Cortex of kidney (tissue), 1 donor: Measurements from ENCODE around the gene AJM1.
"Not testable (repeated sequence)": the region's sequence is repeated elsewhere in the genome, so short reads cannot be mapped to it uniquely, and the experiment has no call there.

ENCODE experiments used
- DNase-seq: peaks from one replicate; lab custom pipeline; 2025; lab: John Stamatoyannopoulos, UW

Gene AJM1

DNA sequence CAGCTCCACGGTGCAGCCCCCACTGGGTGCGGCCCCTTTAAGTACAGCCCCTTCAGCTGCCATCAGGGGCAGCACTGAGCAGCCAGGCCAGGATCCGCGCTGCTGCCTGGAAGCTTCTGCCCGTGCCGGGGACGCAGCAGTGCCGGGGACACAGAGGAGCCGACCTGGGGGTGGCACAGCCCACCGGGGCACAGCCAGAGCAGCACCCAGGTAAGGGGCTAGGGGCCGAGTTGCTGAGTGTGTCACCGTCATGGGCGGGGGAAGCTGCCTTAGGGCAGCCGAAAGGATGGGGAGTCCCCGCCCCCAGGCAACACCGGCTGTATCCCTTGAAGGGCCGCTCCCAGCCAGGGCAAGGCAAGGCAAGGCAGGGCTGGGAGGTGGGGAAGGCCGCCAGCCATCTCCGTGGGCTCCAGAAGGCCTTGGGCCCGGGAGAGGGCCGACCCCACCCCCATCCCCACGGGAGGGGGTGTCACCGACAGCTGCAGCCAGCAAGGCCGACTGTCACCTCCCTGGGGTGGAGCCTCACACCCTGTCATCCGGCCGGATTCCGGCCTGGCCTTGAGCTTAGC, at the start of gene AJM1:
Gene AJM1, plus strand, starts transcription at position 99 of the 569 bp plus-strand sequence. CDS start 1,937 bp downstream, outside the sequence.
- not testable (repeated sequence) for DNase-seq

DNA sequence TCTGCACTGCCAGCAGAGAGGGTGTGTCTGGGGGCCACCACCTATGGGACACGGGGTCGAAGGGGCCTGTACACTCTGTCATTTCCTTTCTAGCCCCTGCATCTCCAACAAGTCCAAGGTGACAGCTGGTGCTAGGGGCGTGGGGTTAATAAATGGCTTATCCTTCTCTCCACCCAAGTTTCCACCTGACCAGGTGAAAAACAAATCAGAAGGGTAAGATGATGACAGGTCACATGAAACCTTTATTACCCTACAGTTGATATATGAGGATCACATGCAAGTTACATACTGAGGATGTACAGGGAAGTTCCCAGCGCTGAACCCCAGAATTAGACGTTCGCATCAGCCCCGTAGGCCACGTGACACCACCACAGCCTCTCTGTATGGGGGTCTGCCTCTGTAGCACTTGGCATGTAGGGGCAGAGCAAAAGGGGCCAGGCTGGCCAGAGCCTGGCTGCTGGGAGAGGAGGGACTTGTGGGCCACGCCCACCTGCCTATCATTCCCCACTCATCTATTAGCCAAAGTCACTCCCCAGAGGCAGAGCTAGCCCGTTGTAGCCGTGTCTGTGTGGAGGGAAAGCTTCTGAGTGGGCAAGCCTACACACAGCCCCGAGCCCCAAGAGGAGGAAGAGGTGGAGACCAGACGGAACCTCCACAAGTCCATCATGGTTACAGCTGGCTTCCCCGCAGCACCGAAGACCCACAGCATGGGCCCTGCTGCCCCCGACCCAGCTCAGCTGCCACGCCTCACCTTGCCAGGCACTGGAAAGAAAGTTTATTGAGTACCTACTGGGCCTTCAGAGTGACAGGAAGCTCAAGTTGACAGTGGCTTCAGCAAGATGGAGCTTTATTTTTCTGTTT, 49.0 kb upstream of the AJM1 start:
- DNase-seq: no peak

DNA sequence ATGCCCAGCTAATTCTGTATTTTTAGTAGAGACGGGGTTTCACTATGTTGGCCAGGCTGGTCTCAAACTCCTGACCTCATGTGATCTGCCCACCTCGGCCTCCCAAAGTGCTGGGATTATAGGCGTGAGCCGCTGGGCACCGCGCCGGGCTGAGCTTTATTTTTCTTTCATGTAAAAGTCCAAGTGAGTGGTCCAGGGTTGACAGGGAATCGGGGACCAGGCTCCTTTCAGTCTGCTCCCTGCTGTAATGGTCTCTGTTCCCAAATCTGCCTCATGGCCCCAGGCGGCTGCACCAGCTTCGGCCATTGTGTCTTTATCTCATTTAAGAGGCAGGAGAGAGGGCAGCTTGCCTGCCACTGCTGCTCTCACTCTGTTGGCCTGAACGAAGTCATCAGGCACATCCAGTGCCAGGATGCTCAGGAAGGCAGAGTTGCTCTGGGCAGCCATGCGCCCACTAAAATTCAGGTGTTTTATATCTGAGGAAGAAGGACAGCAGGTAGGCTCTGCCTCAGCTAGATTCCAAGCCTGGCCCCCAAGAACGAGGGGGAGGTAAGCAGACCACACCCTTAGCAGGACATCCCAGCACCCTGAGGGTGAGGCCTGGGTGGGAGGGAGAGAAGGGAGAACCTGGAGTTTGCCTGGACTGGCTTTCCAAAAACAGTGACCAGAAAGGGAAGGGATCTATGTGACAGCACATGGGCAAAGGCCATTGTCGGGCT, 47.8 kb upstream of the AJM1 start:
- DNase-seq: no peak

DNA sequence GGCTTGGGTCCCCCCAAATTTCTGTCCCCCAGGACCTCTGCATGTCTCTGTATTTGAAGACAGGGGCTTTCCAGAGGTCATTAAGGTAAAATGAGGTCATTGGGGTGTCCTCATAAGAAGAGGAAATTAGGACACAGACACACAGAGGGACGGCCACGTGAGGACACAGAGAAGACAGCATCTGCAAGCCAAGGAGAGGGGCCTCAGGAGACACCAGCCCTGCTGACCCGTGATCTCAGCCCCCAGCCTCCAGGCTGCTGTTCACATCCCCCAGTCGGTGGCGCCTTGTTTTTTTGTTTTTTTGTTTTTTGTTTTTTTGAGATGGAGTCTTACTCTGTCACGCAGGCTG, 47.3 kb upstream of the AJM1 start:
- DNase-seq: no peak

DNA sequence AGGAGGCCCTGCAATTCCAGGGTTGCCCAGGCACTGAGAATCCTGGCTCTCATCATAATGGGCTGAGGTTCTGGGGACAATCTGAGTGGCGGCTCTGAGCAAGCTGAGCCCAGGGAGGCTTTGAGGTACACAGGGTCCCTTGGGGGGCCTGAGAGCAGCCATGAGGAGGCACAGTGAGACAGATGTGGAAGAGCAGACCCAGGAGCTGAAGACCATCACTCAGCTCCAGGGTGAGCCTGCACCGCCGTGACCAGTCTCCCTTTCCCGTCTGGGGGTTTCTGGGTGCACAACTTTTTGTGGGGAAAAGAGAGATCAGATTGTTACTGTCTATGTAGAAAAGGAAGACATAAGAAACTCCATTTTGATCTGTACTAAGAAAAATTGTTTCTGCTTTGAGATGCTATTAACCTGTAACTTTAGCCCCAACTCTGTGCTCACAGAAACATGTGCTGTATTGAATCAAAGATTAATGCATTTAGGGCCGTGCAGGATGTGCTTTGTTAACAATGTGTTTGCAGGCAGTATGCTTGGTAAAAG, 46.0 kb upstream of the AJM1 start, which contains the start of gene CCDC183:
Gene CCDC183, plus strand, starts transcription at position 101 of the 537 bp plus-strand sequence. Its CDS starts 60 bp downstream, at position 161.
- no peak for DNase-seq

DNA sequence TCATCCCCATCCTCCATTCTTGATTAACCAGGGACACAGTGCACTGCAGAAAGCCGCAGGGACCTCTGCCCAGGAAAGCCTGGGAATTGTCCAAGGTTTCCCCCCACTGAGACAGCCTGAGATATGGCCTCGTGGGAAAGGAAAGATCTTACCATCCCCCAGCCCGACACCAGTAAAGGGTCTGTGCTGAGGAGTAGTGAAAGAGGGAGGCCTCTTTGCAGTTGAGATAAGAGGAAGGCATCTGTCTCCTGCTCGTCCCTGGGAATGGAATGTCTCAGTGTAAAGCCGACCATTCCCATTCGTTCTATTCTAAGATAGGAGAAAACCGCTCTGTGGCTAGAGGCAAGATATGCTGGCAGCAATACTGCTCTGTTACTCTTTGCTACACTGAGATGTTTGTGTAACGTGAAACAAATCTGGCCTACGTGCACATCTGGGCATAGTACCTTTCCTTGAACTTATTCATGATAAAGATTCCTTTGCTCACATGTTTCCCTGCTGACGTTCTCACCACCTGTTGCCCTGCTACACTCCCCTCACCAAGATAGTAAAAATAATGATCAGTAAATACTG, 45.4 kb upstream of the AJM1 start:
- DNase-seq: not testable (repeated sequence)

DNA sequence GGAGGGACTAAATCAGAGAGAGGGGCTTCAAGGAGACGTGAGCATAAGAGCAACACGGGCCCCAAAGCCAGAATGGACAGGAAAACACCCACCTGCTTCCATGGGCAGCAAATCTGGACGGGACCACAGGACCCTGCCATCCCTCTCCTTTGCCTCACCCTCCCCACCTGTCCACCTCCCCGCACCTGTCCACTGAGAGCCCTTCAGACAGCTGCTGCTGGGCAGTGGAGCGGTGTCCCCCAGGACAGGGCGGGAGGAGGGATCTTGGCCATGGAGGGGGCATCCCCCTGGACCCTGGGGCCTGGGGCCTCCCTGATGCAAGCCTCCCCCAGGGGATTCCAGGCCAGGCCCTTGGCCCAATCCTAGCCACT, 43.6 kb upstream of the AJM1 start:
- no peak for DNase-seq

DNA sequence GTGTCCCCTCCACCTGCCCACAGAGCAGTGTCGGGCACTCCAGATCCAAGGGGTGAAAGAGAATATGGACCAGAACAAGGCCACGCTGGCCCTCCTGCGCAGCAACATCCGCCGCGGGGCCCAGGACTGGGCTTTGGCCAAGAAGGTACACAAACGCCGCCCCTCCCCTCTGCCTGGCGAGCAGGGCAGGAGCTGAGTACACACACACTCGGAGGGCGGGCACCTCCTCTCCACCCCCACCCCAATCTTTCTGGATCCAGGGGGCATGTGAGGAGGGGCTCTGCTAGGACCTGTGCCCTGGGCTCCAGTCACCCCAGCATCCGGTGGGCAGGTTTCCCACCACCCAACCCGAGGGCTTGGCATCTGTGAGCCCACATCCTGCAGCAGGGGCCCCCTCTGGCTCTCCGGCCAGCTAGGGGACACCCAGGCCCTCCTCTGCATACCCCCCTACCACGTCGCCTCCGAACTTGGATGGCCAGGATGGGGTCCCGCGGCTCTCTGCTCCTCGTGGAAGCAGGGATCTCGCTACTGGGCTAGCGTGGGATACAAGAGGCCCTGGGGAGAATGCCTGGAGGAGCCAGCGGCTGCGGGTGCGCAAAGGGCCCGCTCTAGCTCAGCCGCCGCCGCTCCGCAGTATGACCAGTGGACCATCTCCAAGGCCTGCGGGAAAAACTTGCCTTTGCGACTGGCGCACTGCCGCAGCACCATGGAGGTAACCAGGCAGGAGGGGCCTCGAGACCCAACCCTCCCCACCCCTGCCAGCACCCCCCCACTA, 43.0 kb upstream of the AJM1 start:
- no peak for DNase-seq

DNA sequence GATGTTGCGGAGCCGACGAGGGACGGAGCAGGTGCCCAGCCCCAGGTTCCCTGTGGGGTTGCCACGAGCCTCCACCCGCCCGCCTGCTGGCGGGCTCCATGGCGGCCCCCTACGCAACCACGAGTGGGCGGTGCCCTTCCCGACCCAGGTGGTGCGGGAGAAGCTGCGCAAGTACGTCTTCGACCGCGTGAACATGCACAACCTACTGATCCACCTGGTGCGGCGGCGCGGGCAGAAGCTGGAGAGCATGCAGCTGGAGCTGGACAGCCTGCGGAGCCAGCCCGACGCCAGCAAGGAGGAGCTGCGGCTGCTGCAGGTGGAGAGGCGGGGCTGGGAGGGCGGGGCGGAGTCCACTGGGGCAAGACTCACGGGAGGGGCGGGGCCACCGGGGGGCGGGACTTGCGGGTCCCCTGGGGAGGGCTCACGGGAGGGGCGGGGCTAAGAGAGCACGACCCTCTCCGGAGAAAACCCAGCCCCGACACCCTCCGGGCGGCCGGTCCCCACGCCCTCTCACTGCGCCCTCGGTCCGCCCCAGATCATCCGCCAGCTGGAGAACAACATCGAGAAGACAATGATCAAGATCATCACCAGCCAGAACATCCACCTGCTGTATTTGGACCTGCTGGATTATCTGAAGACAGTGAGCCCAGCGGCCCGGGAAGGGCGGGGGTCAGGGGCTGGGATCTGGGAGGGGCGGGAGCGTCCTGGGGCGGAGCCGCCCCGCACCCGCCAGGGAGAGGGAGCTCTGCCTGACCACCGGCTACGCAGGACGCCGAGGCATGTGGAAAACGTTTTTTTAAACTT, 42.2 kb upstream of the AJM1 start:
- DNase-seq: no peak

DNA sequence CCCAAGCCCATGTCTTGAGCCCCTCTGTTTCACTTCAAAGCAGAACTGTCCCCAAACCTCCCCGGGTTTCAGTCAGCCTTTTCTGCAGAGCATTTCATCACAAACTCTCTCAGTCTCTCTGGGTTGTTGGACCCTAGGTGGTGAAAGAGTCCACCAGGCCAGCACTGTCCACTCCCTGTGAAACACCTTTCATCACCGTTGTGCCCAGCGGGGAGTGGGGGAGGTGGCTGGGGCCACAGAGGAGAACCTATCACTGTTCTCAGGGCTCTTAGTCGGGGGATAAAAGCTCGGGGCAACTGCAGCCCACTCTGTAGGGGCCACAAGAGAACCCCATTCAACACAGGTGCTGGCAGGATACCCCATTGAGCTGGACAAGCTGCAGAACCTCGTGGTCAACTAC, 40.0 kb upstream of the AJM1 start:
- DNase-seq: no peak

DNA sequence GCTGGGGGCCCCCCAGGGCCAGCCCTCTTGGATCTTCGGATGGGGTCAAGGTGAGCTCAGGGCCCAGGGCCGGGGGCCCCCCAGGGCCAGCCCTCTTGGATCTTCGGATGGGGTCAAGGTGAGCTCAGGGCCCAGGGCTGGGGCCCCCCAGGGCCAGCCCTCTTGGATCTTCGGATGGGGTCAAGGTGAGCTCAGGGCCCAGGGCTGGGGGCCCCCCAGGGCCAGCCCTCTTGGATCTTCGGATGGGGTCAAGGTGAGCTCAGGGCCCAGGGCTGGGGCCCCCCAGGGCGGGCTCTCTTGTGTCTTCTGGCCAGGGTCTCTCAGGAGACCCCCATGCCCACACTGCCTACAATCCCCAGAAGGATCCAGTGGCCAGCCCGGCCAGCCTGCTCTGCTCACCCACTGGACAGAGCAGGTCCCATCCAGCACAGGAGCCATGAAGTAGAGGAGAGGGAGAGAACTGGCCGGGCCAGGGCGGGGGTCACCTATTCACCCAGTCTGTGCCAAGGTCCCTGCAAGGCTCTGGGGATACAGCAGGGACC, 39.2 kb upstream of the AJM1 start:
- not testable (repeated sequence) for DNase-seq

DNA sequence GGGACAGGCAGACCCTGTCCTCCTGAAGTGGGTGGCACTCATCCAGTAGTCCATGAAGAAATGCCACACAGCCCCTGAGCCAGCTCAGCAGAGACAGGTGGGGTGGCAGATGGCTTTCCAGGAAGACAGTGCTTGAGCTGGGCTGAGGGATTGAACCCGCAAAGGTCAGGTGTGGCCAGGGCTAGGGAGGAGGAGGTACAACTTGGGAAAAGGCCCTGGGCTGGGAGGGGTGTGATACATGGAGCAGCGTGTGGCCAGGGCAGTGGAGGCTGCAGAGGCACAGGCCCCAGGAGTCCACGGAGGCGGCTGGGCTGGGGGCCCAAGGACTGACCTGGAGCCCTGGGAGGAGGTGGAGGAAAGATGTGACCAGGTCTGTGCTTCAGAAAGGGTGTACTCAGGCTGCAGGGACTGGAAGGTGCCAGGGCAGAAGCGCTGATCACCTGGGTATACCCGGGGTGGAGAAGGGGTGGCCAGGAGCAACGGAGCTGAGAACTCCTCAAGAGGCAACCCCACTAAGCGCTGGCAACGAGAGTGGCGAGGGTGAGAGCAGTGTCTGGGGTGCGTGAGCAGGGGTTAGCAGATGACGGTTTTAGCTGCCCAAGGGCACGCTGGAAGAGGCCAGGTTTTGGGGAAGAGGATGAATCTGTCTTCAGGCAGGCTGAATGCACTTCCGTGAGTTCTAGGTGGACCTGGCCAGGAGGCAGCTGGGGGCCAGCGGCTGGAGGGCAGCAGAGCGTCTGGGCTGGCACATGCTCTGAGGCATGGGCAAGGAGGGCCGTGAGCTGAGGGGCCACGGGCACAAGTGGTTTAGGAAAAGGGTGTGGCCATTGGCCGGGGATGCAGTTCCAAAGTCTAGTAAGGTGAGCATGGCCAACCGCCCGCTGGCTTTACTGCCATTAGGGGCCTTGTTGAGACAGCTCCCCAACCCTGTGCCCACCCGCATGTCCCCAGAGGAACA, 38.4 kb upstream of the AJM1 start:
- no peak for DNase-seq

DNA sequence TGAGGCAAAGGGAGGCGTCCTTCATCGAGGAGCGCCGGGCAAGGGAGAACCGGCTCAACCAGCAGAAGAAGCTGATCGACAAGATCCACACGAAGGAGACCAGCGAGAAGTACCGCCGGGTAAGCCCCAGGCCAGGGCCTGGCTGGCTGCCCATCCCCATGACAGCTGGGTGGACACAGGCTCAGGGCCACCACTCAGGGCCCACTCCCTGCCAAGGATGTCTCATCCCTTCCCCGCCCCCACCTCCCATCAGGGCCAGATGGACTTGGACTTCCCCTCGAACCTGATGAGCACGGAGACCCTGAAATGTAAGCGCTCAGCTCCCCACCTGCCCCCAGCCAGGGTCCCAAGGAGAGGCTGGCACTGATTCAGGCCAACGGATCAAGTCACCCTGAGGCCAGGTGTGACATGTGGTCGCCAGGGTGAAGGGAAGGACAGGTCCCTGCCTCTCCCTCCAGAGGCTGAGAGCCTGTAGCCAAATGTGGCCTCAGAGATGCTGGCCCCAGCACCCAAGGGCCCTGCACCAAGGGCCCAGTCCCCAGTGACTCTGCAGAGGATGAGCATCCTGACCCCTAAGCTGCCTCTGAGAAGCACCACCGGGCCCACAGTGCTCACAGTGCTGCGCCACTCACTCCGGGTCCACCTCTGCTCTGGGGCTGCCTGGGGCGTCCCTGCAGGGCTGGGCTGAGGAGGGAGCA, 37.6 kb upstream of the AJM1 start:
- no peak for DNase-seq

DNA sequence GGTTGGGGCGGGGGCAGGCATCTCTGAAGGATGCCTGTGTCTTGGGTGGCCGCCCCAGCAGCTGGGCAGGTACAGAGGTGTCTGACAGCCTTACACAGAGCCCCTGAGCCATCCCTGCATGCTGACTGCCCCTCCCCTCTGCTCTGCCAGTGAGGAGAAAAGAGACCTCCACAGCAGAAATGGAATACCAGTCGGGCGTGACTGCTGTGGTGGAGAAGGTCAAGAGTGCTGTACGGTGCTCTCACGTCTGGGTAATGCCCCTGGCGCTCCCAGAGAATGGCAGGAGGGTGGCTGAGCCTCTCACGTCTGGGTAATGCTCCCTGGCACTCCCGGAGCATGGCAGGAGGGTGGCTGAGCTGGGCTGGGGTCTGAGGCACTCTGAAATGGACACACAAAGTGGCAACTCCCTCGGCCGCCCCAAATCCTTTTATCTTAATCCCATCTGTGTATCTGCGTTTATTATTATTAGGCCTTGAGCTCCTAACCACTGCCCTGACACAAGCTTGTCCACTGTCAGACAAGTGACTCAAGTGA, 37.0 kb upstream of the AJM1 start:
- no peak for DNase-seq

DNA sequence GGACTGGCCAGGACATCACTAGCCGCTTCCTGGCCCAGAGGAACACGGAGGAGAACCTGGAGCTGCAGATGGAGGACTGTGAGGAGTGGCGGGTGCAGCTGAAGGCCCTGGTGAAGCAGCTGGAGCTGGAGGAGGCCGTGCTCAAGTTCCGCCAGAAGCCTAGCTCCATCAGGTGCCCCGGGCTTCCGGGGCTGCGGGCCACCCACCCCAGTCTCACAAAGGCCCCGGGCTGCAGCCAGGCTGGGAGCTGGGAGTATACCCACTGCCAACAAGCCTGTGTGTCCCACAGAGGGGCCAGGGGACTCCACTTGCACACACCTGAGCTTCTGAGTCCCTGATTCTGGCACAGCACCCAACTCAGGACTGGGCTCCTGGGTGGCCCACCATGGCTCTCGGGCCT, 36.2 kb upstream of the AJM1 start:
- DNase-seq: no peak

DNA sequence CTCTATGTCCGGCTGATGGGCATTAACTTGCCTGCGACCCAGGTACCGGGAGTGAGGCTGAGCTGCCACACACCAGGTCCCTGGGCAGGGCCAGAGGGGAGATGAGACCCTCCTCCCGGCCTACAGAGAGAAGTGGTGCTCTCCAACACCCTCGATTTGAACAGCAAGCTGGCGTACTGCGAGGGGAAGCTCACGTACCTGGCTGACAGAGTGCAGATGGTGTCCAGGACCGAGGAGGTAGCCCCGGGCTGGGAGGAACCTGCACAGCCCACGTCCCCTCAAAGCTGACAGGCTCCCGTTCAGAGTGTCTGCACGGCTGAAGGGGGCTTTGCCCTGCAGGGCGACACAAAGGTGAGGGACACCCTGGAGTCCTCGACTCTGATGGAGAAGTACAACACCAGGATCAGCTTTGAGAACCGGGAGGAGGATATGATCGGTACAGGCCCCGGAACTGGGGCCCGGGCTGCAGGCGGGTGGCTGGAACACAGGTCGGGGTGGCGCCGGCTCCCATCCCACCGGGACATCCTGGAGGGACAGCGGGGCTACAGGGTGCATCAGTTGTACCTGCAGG, 35.6 kb upstream of the AJM1 start:
- no peak for DNase-seq

DNA sequence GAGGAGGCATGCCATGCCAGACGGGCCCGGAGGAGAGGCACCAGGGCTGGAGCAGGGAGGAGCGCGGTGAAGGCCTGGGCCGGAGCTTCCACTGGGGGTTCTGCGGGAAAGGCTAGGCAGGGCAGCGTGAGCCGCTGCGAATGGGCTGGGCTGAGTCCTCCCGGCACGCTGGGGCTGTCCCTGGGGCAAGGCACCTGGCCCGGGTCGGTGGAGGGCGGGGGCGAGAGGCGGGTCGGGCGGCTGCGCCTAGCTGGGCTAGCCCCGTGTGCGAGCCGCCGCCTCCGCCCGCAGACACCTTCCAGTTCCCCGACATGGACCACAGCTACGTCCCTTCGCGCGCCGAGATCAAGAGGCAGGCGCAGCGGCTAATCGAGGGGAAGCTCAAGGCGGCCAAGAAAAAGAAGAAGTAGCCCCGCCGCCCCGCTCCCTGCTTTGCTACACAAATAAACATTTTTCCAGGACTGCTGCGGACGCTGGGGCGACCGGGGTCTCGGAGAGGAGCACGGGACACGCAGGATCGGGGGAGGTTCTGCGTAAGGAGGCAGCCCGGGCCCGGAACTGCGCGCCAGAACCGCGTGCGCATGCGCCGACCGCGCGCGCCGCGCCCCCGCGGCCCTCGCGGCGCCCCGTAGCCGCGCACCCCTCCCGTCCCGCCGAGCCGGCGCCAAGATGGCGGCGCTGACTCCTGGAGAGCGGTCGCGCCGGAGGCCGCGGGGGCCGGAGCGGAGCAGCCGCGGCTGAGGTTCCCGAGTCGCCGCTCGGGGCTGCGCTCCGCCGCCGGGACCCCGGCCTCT, 34.8 kb upstream of the AJM1 start, which contains the start of gene RABL6:
Gene RABL6, plus strand, starts transcription at position 668 of the 794 bp plus-strand sequence. CDS start 249 bp downstream, outside the sequence.
- no peak for DNase-seq
